H9 (cell line): Measurements from ENCODE around the gene UMAD1. TPM values are rescaled to one million over a fixed set of nuclear protein-coding genes. Genes with fewer than 3 reads are reported as not detected.

ENCODE experiments used
- DNase-seq: peaks from one replicate; pipeline ENCODE4 v3.0.0-alpha.2; 2017
- H2AFZ ChIP-seq: one replicate; pipeline ENCODE4 v1.6.1; 2013; ENCODE audit warnings: mild to moderate bottlenecking, low read length, control low read depth, moderate library complexity
- H2AK5ac ChIP-seq: 2 replicates; pipeline ENCODE4 v1.6.1; 2013; ENCODE audit warnings: low read length, control low read depth, mixed read lengths; ENCODE audit not compliant: insufficient read length
- H2BK120ac ChIP-seq: one replicate; pipeline ENCODE4 v1.6.1; 2013; ENCODE audit warnings: low read depth, mild to moderate bottlenecking, low read length, control low read depth, inconsistent platforms; ENCODE audit not compliant: poor library complexity, severe bottlenecking
- H2BK12ac ChIP-seq: 2 replicates; pipeline ENCODE4 v1.6.1; 2013; ENCODE audit warnings: low read length, control low read depth, mixed read lengths, low read depth; ENCODE audit not compliant: insufficient read length
- H2BK15ac ChIP-seq: 2 replicates; pipeline ENCODE4 v1.6.1; 2013; ENCODE audit warnings: low read depth, low read length, control low read depth
- H2BK20ac ChIP-seq: one replicate; pipeline ENCODE4 v1.6.1; 2013; ENCODE audit warnings: low read depth, mild to moderate bottlenecking, low read length, control low read depth, inconsistent platforms; ENCODE audit not compliant: poor library complexity, severe bottlenecking
- H2BK5ac ChIP-seq: 2 replicates; pipeline ENCODE4 v1.6.1; 2013; ENCODE audit warnings: low read length, control low read depth, mixed read lengths; ENCODE audit not compliant: insufficient read length
- H3K14ac ChIP-seq: 2 replicates; pipeline ENCODE4 v1.6.1; 2013; ENCODE audit warnings: low read length, control low read depth; ENCODE audit not compliant: insufficient read depth
- H3K18ac ChIP-seq: 2 replicates; pipeline ENCODE4 v1.6.1; 2013; ENCODE audit warnings: low read depth, mild to moderate bottlenecking, mixed read lengths, low read length, control low read depth; ENCODE audit not compliant: insufficient read length
- H3K23ac ChIP-seq: 2 replicates; pipeline ENCODE4 v1.6.1; 2013; ENCODE audit warnings: low read length, control low read depth, mixed read lengths, low read depth; ENCODE audit not compliant: insufficient read length
- H3K23me2 ChIP-seq: 2 replicates; pipeline ENCODE4 v1.6.1; 2013; ENCODE audit warnings: low read depth, mild to moderate bottlenecking, mixed read lengths, low read length, control low read depth; ENCODE audit not compliant: insufficient read length, poor library complexity, severe bottlenecking
- H3K27ac ChIP-seq: 2 replicates; pipeline ENCODE4 v1.5.1; 2013; ENCODE audit warnings: low read length, control low read depth, mixed read lengths, low read depth; ENCODE audit not compliant: insufficient read length
- H3K27me3 ChIP-seq: 2 replicates; pipeline ENCODE4 v1.6.1; 2013; ENCODE audit warnings: low read length, control low read depth, inconsistent platforms; ENCODE audit not compliant: insufficient read depth
- H3K4ac ChIP-seq: 2 replicates; pipeline ENCODE4 v1.6.1; 2013; ENCODE audit warnings: low read depth, mild to moderate bottlenecking, control low read depth, inconsistent platforms, low read length, moderate library complexity
- H3K4me1 ChIP-seq: 2 replicates; pipeline ENCODE4 v1.6.1; 2013; ENCODE audit warnings: low read length, control low read depth, inconsistent platforms; ENCODE audit not compliant: insufficient read depth
- H3K4me2 ChIP-seq: 2 replicates; pipeline ENCODE4 v1.6.1; 2013; ENCODE audit warnings: low read length, control low read depth, mixed read lengths; ENCODE audit not compliant: insufficient read length, insufficient read depth
- H3K56ac ChIP-seq: 2 replicates; pipeline ENCODE4 v1.6.1; 2013; ENCODE audit warnings: low read depth, mild to moderate bottlenecking, mixed read lengths, low read length, control low read depth; ENCODE audit not compliant: insufficient read length
- H3K79me1 ChIP-seq: 2 replicates; pipeline ENCODE4 v1.6.1; 2013; ENCODE audit warnings: low read depth, mild to moderate bottlenecking, moderate library complexity, low read length, control low read depth, inconsistent platforms; ENCODE audit not compliant: insufficient read depth, poor library complexity, severe bottlenecking
- H3K79me2 ChIP-seq: 2 replicates; pipeline ENCODE4 v1.6.1; 2013; ENCODE audit warnings: low read length, control low read depth, inconsistent platforms; ENCODE audit not compliant: insufficient read depth
- H3K9ac ChIP-seq: 2 replicates; pipeline ENCODE4 v1.6.1; 2013; ENCODE audit warnings: low read length, control low read depth, mixed read lengths; ENCODE audit not compliant: insufficient read length; ENCODE audit errors: extremely low read depth
- H3K9me3 ChIP-seq: one replicate; pipeline ENCODE4 v1.6.1; 2013; ENCODE audit warnings: low read depth, low read length, inconsistent platforms; ENCODE audit not compliant: control insufficient read depth
- H3T11ph ChIP-seq: one replicate; pipeline ENCODE4 v1.6.1; 2013; ENCODE audit warnings: mild to moderate bottlenecking, low read length, control low read depth, inconsistent platforms
- H4K20me1 ChIP-seq: one replicate; pipeline ENCODE4 v1.6.1; 2013; ENCODE audit not compliant: control insufficient read depth, insufficient read length, insufficient read depth
- H4K5ac ChIP-seq: 2 replicates; pipeline ENCODE4 v1.6.1; 2013; ENCODE audit warnings: low read depth, mild to moderate bottlenecking, mixed read lengths, low read length, control low read depth; ENCODE audit not compliant: insufficient read length
- H4K8ac ChIP-seq: replicated peaks from 2 replicates; pipeline ENCODE4 v1.6.1; 2013; ENCODE audit warnings: low read length, control low read depth, mixed read lengths, low read depth; ENCODE audit not compliant: insufficient read length
- H4K91ac ChIP-seq: 2 replicates; pipeline ENCODE4 v1.6.1; 2013; ENCODE audit warnings: low read depth, mild to moderate bottlenecking, moderate library complexity, mixed read lengths, low read length, control low read depth; ENCODE audit not compliant: insufficient read length
- H3K27ac Mint-ChIP-seq, 3 experiments: 2 replicates in 2 of 3; 3 replicates in 1 of 3; pipeline ENCODE4 v1.8.0; 2020 to 2021; ENCODE audit warnings: mixed read lengths in 3 of 3, mild to moderate bottlenecking in 1 of 3, moderate library complexity in 1 of 3
- H3K27me3 Mint-ChIP-seq: 2 replicates; pipeline ENCODE4 v1.8.0; 2021; ENCODE audit warnings: low read depth, mild to moderate bottlenecking, moderate library complexity, mixed read lengths
- H3K36me3 Mint-ChIP-seq, 3 experiments: 2 replicates in 2 of 3; 3 replicates in 1 of 3; pipeline ENCODE4 v1.8.0; 2020 to 2021; ENCODE audit warnings: low read depth in 3 of 3, mixed read lengths in 3 of 3; ENCODE audit not compliant: insufficient read depth in 1 of 3
- H3K4me1 Mint-ChIP-seq, 2 experiments: 2 replicates each; pipeline ENCODE4 v1.8.0; 2020; ENCODE audit warnings: mixed read lengths in 2 of 2
- H3K4me3 Mint-ChIP-seq, 2 experiments: 2 replicates in 1 of 2; 3 replicates in 1 of 2; pipeline ENCODE4 v1.8.0; 2020 to 2021; ENCODE audit warnings: mild to moderate bottlenecking in 2 of 2, mixed read lengths in 2 of 2, moderate library complexity in 1 of 2
- H3K9me3 Mint-ChIP-seq, 2 experiments: 2 replicates in 1 of 2; 3 replicates in 1 of 2; pipeline ENCODE4 v1.8.0; 2020; ENCODE audit warnings: mild to moderate bottlenecking in 2 of 2, mixed read lengths in 2 of 2, moderate library complexity in 1 of 2
- CTCF ChIP-seq: fragments of 200-600 bp; sonication (generic); conservative IDR thresholded peaks from 3 replicates; pipeline ENCODE4 v1.8.0; 2021; ENCODE audit warnings: antibody characterized with exemption, mild to moderate bottlenecking
- WGBS: extraction: QIAGEN DNeasy Blood & Tissue Kit; methylation state at CpG from one replicate; pipeline ENCODE4 v1.1.7; 2013; ENCODE audit warnings: missing lambda C conversion rate, low lambda C conversion rate, mixed read lengths; ENCODE audit not compliant: insufficient read length; ENCODE audit errors: extremely low coverage; 5-methylcytosine and 5-hydroxymethylcytosine counted together
- total RNA-seq: library from RNA; stranded (reverse); gene quantifications from 2 replicates; pipeline ENCODE4 v1.2.1, GENCODE V29; 2021

UMAD1 gene
- total RNA-seq, 1 experiment from 2014 or later, result 8.9 TPM

DNA sequence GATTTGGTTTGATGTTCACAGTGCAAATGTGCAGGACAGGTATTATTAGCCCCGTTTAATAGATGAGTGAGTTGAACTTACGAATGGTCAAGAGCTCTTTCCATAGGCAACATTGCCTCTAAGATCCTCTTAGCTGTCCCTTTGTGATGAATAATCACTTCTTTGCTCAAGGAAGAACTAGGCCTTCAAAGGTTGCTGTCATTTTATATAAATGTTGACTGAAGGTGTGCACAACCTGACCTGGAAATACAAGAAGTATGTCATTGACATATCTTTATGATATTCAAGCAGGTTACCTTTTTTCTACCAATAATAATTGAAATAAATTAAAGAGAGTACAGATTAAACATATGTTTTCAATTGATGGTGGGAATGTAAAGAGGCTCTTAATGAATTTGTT is 279.5 kb downstream of the UMAD1 start:
- H3K9ac ChIP-seq, result no peak overlapping the region
- Mint-ChIP-seq H3K9me3 (no peaks in the 10 kb centered on the region), H3K4me1 (peaks cover 55 to 68% of the 10 kb centered on the region in 2 experiments), H3K27ac (no peak overlapping the region), H3K36me3 (no peaks in the 10 kb centered on the region), H3K27me3 (no peaks in the 10 kb centered on the region), H3K4me3 (no peak overlapping the region)
- H2AFZ ChIP-seq, result no peak overlapping the region
- no peak for DNase-seq
- no peak overlapping the region for H3K56ac ChIP-seq
- H2BK5ac ChIP-seq, result no peak overlapping the region
- no CpG with 5 or more reads among the region's 2 CpGs for WGBS
- no peak overlapping the region for H2BK120ac ChIP-seq
- H3K14ac ChIP-seq, result no peak overlapping the region
- H2BK12ac ChIP-seq, result no peak overlapping the region
- no peak overlapping the region for H4K5ac ChIP-seq
- no peak overlapping the region for H3K4ac ChIP-seq
- no peak overlapping the region for H3T11ph ChIP-seq
- no peak overlapping the region for H3K27ac ChIP-seq
- H3K79me2 ChIP-seq, result no peaks in the 10 kb centered on the region
- H3K18ac ChIP-seq, result no peak overlapping the region
- no peak overlapping the region for H2AK5ac ChIP-seq
- H3K79me1 ChIP-seq, result no peaks in the 10 kb centered on the region
- H2BK15ac ChIP-seq, result no peak overlapping the region
- H4K8ac ChIP-seq, result no peak overlapping the region
- no peak overlapping the region for H3K23ac ChIP-seq
- H3K4me1 ChIP-seq, result peaks cover 7% of the 10 kb centered on the region
- H3K4me2 ChIP-seq, result no peak overlapping the region
- no peak overlapping the region for H2BK20ac ChIP-seq
- no peaks in the 10 kb centered on the region for H3K27me3 ChIP-seq
- no peak overlapping the region for H4K91ac ChIP-seq
- no peaks in the 10 kb centered on the region for H4K20me1 ChIP-seq
- TF ChIP-seq CTCF, result no peak
- no peaks in the 10 kb centered on the region for H3K23me2 ChIP-seq
- H3K9me3 ChIP-seq, result no peaks in the 10 kb centered on the region
